ENCODE data around the gene ASCC1.
"Not testable (repeated sequence)": the region's sequence is repeated elsewhere in the genome, so short reads cannot be mapped to it uniquely, and the experiment has no call there.

The ASCC1 gene

DNA sequence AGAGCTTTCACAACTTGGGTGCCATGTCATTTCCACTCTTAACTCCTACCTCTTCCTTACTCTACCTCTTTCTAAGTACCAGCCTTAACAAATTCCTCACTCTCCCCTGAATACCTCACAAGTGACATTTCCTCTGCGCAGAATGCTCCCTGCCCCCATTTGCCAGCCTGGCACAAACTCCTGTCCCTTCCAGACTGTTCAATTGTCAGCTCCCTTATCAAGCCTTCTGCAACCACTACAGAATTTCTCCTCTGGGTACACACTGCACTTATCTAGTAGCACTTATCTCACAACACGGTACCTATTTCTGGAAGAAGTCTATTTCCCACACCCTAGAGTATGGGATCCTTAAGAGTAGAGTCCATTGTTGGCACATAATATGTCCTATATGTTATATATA, 39.4 kb downstream of the ASCC1 start:
- no peaks in the 10 kb centered on the region for H3K9me3 ChIP-seq (ENCODE audit: control insufficient read depth, insufficient read depth, low read length)
- 0 out of 2 replicates have a peak, but pooled peaks cover 6% of the 10 kb centered on the region for H3K4me1 ChIP-seq (ENCODE audit: insufficient read depth, low read length)
- no peak overlapping the region for H3K9ac ChIP-seq (ENCODE audit: low read depth, low read length)
- H3K36me3 ChIP-seq (ENCODE audit: insufficient read depth, low read length) = no peaks in the 10 kb centered on the region

DNA sequence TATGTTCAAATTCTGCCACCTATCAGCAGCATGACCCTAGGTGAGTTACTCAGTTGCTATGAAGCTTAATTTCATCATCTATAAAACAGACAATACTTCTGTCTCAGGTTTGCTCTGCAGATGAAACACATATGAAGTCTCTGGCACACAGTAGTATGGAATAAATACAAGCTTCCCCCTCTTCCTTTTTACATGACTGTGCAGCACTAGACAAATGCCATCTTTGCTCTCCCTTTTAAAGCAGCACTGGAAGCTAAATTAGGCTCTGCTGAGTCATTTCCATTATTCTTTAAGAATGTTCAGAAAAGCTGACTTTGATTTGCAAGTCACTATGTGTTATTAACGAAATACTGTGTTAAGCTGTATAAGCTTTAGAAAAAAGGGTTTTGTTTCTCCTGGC, 40.9 kb downstream of the ASCC1 start:
- H3K9me3 ChIP-seq (ENCODE audit: control insufficient read depth, insufficient read depth, low read length) = no peaks in the 10 kb centered on the region
- H3K9ac ChIP-seq (ENCODE audit: low read depth, low read length) = no peak overlapping the region
- H3K4me1 ChIP-seq (ENCODE audit: insufficient read depth, low read length) = 0 out of 2 replicates have a peak, but pooled peaks cover 6% of the 10 kb centered on the region
- H3K36me3 ChIP-seq (ENCODE audit: insufficient read depth, low read length) = no peaks in the 10 kb centered on the region

DNA sequence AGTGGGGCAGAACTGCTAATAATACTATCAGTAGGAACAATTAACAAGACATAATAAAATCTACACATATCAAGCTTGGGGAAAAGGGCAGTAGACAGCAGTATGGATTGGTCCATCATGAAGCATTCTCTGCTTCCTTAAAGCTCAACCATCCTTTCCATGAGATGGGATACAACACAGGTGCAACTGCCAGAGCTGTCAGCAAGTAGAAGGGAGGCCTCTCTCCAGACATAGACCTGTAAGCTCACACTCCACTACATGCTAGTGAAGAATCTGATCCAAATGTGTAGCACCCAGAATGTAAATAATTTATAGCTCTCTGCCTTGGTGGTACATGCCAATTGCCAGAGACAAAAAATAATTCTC, 41.8 kb downstream of the ASCC1 start:
- H3K9ac ChIP-seq (ENCODE audit: low read depth, low read length) = no peak overlapping the region
- H3K4me1 ChIP-seq (ENCODE audit: insufficient read depth, low read length) = 0 out of 2 replicates have a peak, but pooled peaks cover 6% of the 10 kb centered on the region
- H3K36me3 ChIP-seq (ENCODE audit: insufficient read depth, low read length) = no peaks in the 10 kb centered on the region
- H3K9me3 ChIP-seq (ENCODE audit: control insufficient read depth, insufficient read depth, low read length) = no peaks in the 10 kb centered on the region

DNA sequence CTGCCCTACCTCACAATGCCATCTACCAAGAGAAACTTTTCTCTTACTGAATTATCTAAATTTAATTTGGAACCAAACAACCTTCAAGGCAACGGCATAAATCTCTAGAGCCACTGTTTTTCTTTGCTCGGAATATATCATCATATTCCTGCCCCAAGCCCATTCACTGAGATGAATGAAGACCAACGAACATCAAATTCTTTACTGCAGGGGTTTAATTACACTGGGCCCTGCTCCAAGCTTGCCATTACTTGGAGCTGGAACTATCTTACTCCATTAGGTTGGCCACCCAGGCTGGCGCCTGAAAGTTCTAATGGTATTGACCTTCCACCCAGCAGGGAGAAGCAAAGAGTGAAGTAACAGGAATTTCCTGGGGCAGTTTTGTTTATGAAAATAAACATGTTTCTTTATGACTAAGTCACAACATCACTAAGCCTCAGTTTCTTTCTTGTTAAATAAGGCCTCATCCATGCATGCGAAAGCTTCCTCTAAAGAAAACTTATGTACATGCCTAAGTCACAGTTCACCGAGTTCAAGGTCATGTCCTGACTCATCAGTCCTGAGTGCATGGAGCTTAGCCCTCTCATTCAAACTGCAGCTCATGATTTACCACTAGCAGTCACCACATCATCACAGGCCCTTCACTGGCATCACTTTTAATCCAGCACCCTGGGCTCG, 42.3 kb downstream of the ASCC1 start:
- no peaks in the 10 kb centered on the region for H3K36me3 ChIP-seq (ENCODE audit: insufficient read depth, low read length)
- no peak overlapping the region for H3K9ac ChIP-seq (ENCODE audit: low read depth, low read length)
- H3K9me3 ChIP-seq (ENCODE audit: control insufficient read depth, insufficient read depth, low read length) = no peaks in the 10 kb centered on the region
- 0 out of 2 replicates have a peak, but pooled peaks cover 6% of the 10 kb centered on the region for H3K4me1 ChIP-seq (ENCODE audit: insufficient read depth, low read length)

DNA sequence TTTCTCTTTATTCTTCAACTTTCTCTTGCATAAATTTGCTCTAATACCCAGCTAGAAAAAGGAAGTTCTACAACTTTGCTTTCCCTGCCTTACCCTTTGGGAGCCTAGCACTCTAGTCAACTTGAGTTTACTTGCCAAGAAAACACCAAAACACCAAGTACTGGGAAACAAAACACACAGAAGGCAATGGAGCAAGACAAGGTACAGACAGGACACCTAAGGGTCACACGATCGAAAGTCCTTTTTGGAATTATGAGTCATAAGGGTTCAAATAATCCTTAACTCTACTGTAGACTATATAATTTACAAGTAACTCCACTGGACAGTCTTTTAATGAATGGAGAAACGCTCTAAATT, 42.8 kb downstream of the ASCC1 start:
- Histone ChIP-seq H3K36me3 (ENCODE audit: insufficient read depth, low read length) (no peaks in the 10 kb centered on the region), H3K9me3 (ENCODE audit: control insufficient read depth, insufficient read depth, low read length) (no peaks in the 10 kb centered on the region), H3K4me1 (ENCODE audit: insufficient read depth, low read length) (0 out of 2 replicates have a peak, but pooled peaks cover 6% of the 10 kb centered on the region), H3K9ac (ENCODE audit: low read depth, low read length) (no peak overlapping the region)

DNA sequence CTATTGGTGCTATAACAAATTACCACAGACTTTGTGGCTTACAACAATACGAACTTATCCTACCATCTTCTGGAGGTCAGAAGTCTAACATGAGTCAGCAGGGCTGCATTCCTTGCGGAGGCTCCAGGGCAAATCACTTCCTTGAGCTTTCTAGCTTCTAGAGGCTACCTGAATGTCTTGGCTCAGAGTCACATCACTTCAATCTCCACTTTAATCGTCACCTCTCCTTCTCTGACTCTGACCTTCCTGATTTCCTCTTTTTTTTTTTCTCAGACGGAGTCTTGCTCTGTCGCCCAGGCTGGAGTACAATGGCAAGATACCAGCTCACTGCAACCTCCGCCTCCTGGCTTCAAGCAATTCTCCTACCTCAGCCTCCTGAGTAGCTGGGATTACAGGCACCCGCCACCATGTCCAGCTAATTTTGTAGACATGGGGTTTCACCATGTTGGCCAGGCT, 44.9 kb downstream of the ASCC1 start:
- no peaks in the 10 kb centered on the region for H3K36me3 ChIP-seq (ENCODE audit: insufficient read depth, low read length)
- no peak overlapping the region for H3K9ac ChIP-seq (ENCODE audit: low read depth, low read length)
- H3K4me1 ChIP-seq (ENCODE audit: insufficient read depth, low read length) = 0 out of 2 replicates have a peak, but pooled peaks cover 6% of the 10 kb centered on the region
- no peaks in the 10 kb centered on the region for H3K9me3 ChIP-seq (ENCODE audit: control insufficient read depth, insufficient read depth, low read length)

DNA sequence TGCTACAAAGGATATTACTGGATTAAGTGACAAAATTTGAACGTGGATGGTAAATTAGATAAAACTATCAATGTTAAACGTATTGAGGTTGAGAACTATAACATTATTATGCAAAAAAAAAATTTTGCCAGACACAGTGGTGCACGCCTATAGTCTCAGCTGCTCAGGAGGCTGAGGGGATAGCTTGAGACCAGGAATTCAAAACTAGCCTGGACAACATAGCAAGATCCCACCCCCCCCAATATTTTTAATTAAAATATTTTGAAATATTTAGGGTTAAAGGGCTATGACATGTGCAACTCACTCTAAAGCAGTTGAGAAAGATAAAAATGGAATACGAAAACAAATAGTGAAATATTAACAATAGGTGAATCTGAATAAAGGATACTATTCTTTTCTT, 45.3 kb downstream of the ASCC1 start:
- H3K9ac ChIP-seq (ENCODE audit: low read depth, low read length) = no peak overlapping the region
- 0 out of 2 replicates have a peak, but pooled peaks cover 6% of the 10 kb centered on the region for H3K4me1 ChIP-seq (ENCODE audit: insufficient read depth, low read length)
- no peaks in the 10 kb centered on the region for H3K9me3 ChIP-seq (ENCODE audit: control insufficient read depth, insufficient read depth, low read length)

DNA sequence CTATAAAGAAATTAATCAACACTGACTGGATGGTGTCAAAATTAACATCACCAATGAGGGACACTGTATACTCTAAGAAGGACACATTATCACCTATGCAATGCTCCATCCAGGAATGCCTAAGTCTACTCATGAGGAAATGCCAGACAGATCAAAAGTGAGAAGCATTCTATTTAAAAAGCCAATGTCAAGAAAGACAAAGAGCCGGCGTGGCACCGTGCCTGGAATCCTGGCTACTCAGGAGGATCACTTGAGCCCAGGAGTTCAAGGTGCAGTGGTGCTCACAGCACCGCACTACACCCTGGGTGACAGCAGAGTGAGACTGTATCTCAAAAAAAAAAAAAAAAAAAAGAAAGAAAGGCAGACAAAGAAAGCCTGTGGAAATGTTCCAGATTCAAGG, 45.8 kb downstream of the ASCC1 start:
- H3K4me1 ChIP-seq (ENCODE audit: insufficient read depth, low read length) = 0 out of 2 replicates have a peak, but pooled peaks cover 6% of the 10 kb centered on the region

More for the DNA sequence above, 45.3 kb downstream of the ASCC1 start:
- no peaks in the 10 kb centered on the region for H3K36me3 ChIP-seq (ENCODE audit: insufficient read depth, low read length)

DNA sequence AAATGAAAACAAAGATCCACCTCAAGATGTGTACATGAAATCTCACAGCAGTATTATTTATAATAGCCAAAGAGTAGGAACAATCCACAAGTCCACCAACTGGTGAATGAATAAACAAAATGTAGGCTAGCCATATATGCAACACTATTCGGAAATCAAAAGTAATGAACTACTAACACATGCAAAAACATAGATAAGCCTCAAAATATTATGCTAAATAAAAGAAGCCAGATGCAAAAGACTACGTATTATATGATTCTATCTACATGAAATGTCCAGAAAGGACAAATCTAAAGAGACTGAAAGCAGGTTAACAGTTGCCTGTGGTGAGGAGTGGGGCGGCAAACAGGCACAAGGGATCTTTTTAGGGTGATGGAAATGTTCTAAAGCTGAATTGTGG, 49.0 kb downstream of the ASCC1 start:
- Histone ChIP-seq H3K4me1 (ENCODE audit: insufficient read depth, low read length) (no peaks in the 10 kb centered on the region), H3K9ac (ENCODE audit: low read depth, low read length) (no peak overlapping the region), H3K9me3 (ENCODE audit: control insufficient read depth, insufficient read depth, low read length) (no peaks in the 10 kb centered on the region), H3K36me3 (ENCODE audit: insufficient read depth, low read length) (no peaks in the 10 kb centered on the region)

More for the DNA sequence above, 45.8 kb downstream of the ASCC1 start:
- no peaks in the 10 kb centered on the region for H3K36me3 ChIP-seq (ENCODE audit: insufficient read depth, low read length)
- H3K9me3 ChIP-seq (ENCODE audit: control insufficient read depth, insufficient read depth, low read length) = no peaks in the 10 kb centered on the region
- no peak overlapping the region for H3K9ac ChIP-seq (ENCODE audit: low read depth, low read length)

DNA sequence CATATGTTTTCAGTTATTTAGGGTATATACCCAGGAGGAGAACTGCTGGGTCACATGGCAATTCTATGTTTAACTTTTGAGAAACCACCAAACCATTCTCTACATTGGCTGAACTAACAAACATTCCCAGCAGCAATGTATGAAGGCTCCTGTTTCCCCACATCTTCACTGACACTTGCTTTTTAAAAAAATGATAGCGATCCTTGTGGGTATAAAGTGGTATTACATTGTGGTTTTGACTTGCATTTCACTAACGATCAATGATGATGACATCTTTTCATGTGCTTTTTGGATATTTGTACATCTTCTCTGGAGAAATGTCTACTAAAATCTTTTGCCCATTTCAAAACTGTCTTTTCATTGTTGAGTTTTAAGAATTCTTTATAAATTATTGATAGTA, 51.5 kb downstream of the ASCC1 start:
- H3K9me3 ChIP-seq (ENCODE audit: control insufficient read depth, insufficient read depth, low read length) = no peaks in the 10 kb centered on the region
- H3K4me1 ChIP-seq (ENCODE audit: insufficient read depth, low read length) = no peaks in the 10 kb centered on the region
- H3K36me3 ChIP-seq (ENCODE audit: insufficient read depth, low read length) = peaks cover 5% of the 10 kb centered on the region; the same call in 1 of the 2 replicates
- no peak overlapping the region for H3K9ac ChIP-seq (ENCODE audit: low read depth, low read length)

DNA sequence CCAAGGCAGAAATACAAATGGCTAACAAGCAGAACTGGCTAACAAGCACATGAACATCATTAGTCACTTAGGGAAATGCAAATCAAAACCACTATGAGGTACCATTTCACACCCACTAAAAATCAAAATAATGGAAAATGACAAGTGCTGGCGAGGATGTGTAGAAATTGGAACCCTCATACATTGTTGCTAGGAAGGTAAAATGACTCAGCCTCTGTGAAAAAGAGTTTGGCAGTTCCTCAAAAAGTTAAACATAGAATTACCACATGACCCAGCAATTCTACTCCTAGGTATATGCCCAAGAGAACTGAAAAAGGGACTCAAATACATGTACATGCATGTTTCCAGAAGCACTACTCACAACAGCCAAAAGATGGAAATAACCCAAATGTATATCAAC, 53.1 kb downstream of the ASCC1 start:
- Histone ChIP-seq H3K9ac (ENCODE audit: low read depth, low read length) (no peak overlapping the region), H3K4me1 (ENCODE audit: insufficient read depth, low read length) (no peaks in the 10 kb centered on the region), H3K9me3 (ENCODE audit: control insufficient read depth, insufficient read depth, low read length) (no peaks in the 10 kb centered on the region), H3K36me3 (ENCODE audit: insufficient read depth, low read length) (peaks cover 5% of the 10 kb centered on the region; the same call in 1 of the 2 replicates)

DNA sequence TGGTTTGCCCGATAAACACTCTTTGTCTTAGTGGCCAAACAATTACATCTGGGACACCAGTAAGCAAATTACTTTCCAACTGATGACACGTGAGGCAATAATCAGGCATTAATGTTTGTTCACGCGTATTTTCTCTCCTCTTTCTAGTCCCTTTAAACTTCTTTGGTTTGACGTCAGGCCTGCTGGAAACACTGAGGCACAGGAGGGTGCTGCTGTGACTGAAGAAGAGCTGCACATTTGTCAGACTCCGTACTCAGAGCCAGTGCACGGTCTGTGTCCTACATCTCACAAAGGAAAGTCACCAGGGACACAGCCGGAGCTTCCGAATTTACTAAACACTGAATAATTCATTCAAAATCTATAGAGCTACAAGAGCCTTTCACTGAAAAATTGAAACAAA, 57.9 kb downstream of the ASCC1 start:
- Histone ChIP-seq H3K36me3 (ENCODE audit: insufficient read depth, low read length) (peaks cover 5% of the 10 kb centered on the region; the same call in 1 of the 2 replicates), H3K4me1 (ENCODE audit: insufficient read depth, low read length) (no peaks in the 10 kb centered on the region), H3K9me3 (ENCODE audit: control insufficient read depth, insufficient read depth, low read length) (no peaks in the 10 kb centered on the region), H3K9ac (ENCODE audit: low read depth, low read length) (no peak overlapping the region)

DNA sequence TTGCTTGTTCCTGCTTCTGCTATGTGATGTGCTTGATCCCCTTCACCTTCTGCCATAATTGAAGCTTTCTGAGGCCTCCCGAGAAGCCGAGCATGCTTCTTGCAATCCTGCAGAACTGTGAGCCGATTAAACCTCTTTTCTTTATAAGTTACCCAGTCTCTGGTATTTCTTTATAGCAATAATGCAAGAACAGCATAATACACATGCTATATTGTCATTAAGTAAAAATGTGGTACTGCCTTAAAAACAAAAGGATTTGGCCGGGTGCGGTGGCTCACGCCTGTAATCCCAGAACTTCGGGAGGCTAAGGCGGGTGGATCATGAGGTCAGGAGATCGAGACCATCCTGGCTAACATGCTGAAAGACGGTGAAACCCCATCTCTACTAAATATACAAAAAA, 59.9 kb downstream of the ASCC1 start:
- no peaks in the 10 kb centered on the region for H3K4me1 ChIP-seq (ENCODE audit: insufficient read depth, low read length)
- H3K36me3 ChIP-seq (ENCODE audit: insufficient read depth, low read length) = peaks cover under 1% of the 10 kb centered on the region; the same call in 1 of the 2 replicates
- H3K9me3 ChIP-seq (ENCODE audit: control insufficient read depth, insufficient read depth, low read length) = no peaks in the 10 kb centered on the region
- H3K9ac ChIP-seq (ENCODE audit: low read depth, low read length) = no peak overlapping the region

DNA sequence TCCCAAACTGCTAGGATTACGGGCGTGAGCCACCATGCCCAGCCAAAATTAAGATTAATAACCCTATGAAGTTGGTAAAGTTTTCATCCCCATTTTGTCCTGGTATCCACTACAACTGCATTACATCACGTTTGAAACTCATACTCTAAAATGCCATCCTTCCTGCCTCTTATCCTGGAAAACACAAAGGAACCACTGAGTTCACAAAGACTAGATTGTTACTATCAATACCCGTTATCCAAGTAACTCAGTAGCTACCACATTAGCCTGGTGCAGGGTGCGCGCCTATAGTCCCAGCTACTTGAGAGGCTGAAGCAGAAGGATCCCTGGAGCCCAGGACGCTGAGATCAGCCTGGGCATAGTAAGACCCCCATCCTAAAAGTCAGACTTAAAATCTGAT, 63.8 kb downstream of the ASCC1 start:
- Histone ChIP-seq H3K9me3 (ENCODE audit: control insufficient read depth, insufficient read depth, low read length) (no peaks in the 10 kb centered on the region), H3K36me3 (ENCODE audit: insufficient read depth, low read length) (no peaks in the 10 kb centered on the region), H3K4me1 (ENCODE audit: insufficient read depth, low read length) (no peaks in the 10 kb centered on the region), H3K9ac (ENCODE audit: low read depth, low read length) (no peak overlapping the region)

DNA sequence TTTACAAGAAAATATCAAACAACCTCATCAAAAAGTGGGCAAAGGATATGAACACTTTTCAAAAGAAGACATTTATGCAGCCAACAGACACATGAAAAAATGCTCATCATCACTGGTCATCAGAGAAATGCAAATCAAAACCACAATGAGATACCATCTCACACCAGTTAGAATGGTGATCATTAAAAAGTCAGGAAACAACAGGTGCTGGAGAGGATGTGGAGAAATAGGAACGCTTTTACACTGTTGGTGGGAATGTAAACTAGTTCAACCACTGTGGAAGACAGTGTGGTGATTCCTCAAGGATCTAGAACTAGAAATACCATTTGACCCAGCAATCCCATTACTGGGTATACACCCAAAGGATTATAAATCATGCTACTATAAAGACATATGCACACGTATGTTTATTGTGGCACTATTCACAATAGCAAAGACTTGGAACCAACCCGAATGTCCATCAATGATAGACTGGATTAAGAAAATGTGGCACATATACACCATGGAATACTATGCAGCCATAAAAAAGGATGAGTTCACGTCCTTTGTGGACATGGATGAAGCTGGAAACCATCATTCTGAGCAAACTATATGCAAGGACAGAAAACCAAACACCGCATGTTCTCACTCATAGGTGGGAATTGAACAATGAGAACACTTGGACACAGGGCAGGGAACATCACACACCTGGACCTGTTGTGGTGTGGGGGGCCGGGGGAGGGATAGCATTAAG, 65.2 kb downstream of the ASCC1 start:
- not testable (repeated sequence) for H3K36me3 ChIP-seq (ENCODE audit: insufficient read depth, low read length); H3K9ac ChIP-seq (ENCODE audit: low read depth, low read length); H3K9me3 ChIP-seq (ENCODE audit: control insufficient read depth, insufficient read depth, low read length)
- H3K4me1 ChIP-seq (ENCODE audit: insufficient read depth, low read length) = peaks cover 11% of the 10 kb centered on the region

All from ES-I3 (cell line).